HG02642 (cell line): ENCODE measurements around the gene SRPRB.

Source experiments
- ATAC-seq: cut with Tn5 transposase; IDR thresholded peaks from one replicate; pipeline ENCODE4 v1.9.1; 2021; ENCODE audit warnings: mild to moderate bottlenecking; ENCODE audit not compliant: unreplicated experiment, poor library complexity

SRPRB gene

GRCh38 chr3:133840055-133840737 lies 34.6 kb downstream of the SRPRB start:
- no peak for ATAC-seq

- ATAC-seq, result no peak
These were observed 35.2 kb downstream of the SRPRB start for GRCh38 chr3:133840767-133841166.

GRCh38 chr3:133841196-133841595 lies 35.6 kb downstream of the SRPRB start:
- no peak for ATAC-seq

GRCh38 chr3:133842158-133842557 lies 36.5 kb downstream of the SRPRB start:
- no peak for ATAC-seq

- ATAC-seq, result no peak
These were observed 38.0 kb downstream of the SRPRB start for GRCh38 chr3:133843634-133844033.

- no peak for ATAC-seq
These were observed 39.5 kb downstream of the SRPRB start for GRCh38 chr3:133845127-133845526.

GRCh38 chr3:133849346-133849745 lies 43.7 kb downstream of the SRPRB start:
- no peak for ATAC-seq

GRCh38 chr3:133850034-133850433 lies 44.4 kb downstream of the SRPRB start:
- ATAC-seq, result no peak

GRCh38 chr3:133851266-133851906 lies 45.8 kb downstream of the SRPRB start:
- ATAC-seq, result peak; percentile 33

GRCh38 chr3:133851931-133852330 lies 46.3 kb downstream of the SRPRB start:
- no peak for ATAC-seq

- ATAC-seq, result no peak
These were observed 47.7 kb downstream of the SRPRB start for GRCh38 chr3:133853063-133853924.

- ATAC-seq, result no peak
These were observed 48.3 kb downstream of the SRPRB start for GRCh38 chr3:133853925-133854227.

GRCh38 chr3:133854264-133855001 lies 48.8 kb downstream of the SRPRB start:
- ATAC-seq, result no peak

GRCh38 chr3:133855002-133855370 lies 49.4 kb downstream of the SRPRB start:
- ATAC-seq, result no peak

GRCh38 chr3:133855772-133856171 lies 50.2 kb downstream of the SRPRB start:
- no peak for ATAC-seq

GRCh38 chr3:133856316-133856715 lies 50.7 kb downstream of the SRPRB start:
- no peak for ATAC-seq

GRCh38 chr3:133857767-133858166 lies 52.2 kb downstream of the SRPRB start:
- no peak for ATAC-seq

- ATAC-seq, result no peak
These were observed 54.0 kb downstream of the SRPRB start for GRCh38 chr3:133859381-133860234.

GRCh38 chr3:133860519-133860918 lies 54.9 kb downstream of the SRPRB start:
- no peak for ATAC-seq

GRCh38 chr3:133862161-133862560 lies 56.5 kb downstream of the SRPRB start:
- ATAC-seq, result no peak
